SJCRH30 (cell line): Measurements from ENCODE around the gene KCNH4. TPM values are rescaled to one million over a fixed set of nuclear protein-coding genes. Genes with fewer than 3 reads are reported as not detected.

ENCODE experiments used
- DNase-seq, 2 experiments: peaks; one replicate each; pipeline ENCODE4 v3.0.0-alpha.2; 2015 to 2020
- H3K27ac ChIP-seq: fragments of 250-450 bp; sonication (Bioruptor Pico); 2 replicates; pipeline ENCODE4 v1.5.1; 2020; ENCODE audit warnings: mild to moderate bottlenecking, moderate library complexity
- H3K27me3 ChIP-seq: fragments of 250-450 bp; sonication (Bioruptor Pico); 2 replicates; pipeline ENCODE4 v1.5.1; 2020; ENCODE audit warnings: mild to moderate bottlenecking, moderate library complexity
- H3K36me3 ChIP-seq: fragments of 250-450 bp; sonication (Bioruptor Pico); 2 replicates; pipeline ENCODE4 v1.5.1; 2020; ENCODE audit warnings: mild to moderate bottlenecking, moderate library complexity
- H3K4me1 ChIP-seq: fragments of 250-450 bp; sonication (Bioruptor Pico); 2 replicates; pipeline ENCODE4 v1.5.1; 2020; ENCODE audit warnings: mild to moderate bottlenecking, moderate library complexity
- H3K4me3 ChIP-seq: fragments of 250-450 bp; sonication (Bioruptor Pico); 2 replicates; pipeline ENCODE4 v1.5.1; 2020; ENCODE audit warnings: mild to moderate bottlenecking, moderate library complexity
- H3K9me3 ChIP-seq: fragments of 250-450 bp; sonication (Bioruptor Pico); replicated peaks from 2 replicates; pipeline ENCODE4 v1.5.1; 2020; ENCODE audit warnings: mild to moderate bottlenecking, moderate library complexity
- total RNA-seq: library from RNA; depleted of rRNA; stranded (reverse); fragments of >200 nt; shearing (Covaris generic); gene quantifications from 2 replicates; pipeline ENCODE4 v1.2.3, GENCODE V29; 2014

The KCNH4 gene
- total RNA-seq, 1 experiment from 2014 or later: 0.04 TPM

- H3K4me1 ChIP-seq: peaks cover 8% of the 10 kb centered on the region; the same call in 1 of the 2 replicates
- peaks cover 11% of the 10 kb centered on the region for H3K36me3 ChIP-seq
- H3K27me3 ChIP-seq: no peaks in the 10 kb centered on the region
- no peak overlapping the region for H3K4me3 ChIP-seq
- no peak overlapping the region for H3K27ac ChIP-seq
- H3K9me3 ChIP-seq: no peaks in the 10 kb centered on the region
- peak; percentile 79 to 89 for DNase-seq
These were observed 64.1 kb downstream of the KCNH4 start for GRCh38 chr17:42116705-42117396.

- peaks cover 11% of the 10 kb centered on the region for H3K36me3 ChIP-seq
- no peak for DNase-seq
- H3K4me3 ChIP-seq: no peak overlapping the region
These were observed 66.8 kb downstream of the KCNH4 start for GRCh38 chr17:42114118-42114517.

GRCh38 chr17:42113293-42114069 lies 67.5 kb downstream of the KCNH4 start:
- Histone ChIP-seq H3K4me1 (no peaks in the 10 kb centered on the region), H3K27me3 (no peaks in the 10 kb centered on the region), H3K4me3 (no peak overlapping the region), H3K36me3 (peaks cover 11% of the 10 kb centered on the region), H3K9me3 (no peaks in the 10 kb centered on the region), H3K27ac (no peak overlapping the region)
- DNase-seq: no peak

More at GRCh38 chr17:42114118-42114517, 66.8 kb downstream of the KCNH4 start:
- no peaks in the 10 kb centered on the region for H3K9me3 ChIP-seq
- H3K27me3 ChIP-seq: no peaks in the 10 kb centered on the region
- H3K27ac ChIP-seq: no peak overlapping the region
- no peaks in the 10 kb centered on the region for H3K4me1 ChIP-seq

GRCh38 chr17:42112552-42113176 lies 68.3 kb downstream of the KCNH4 start, which contains the start of gene DHX58:
DHX58 (minus strand) TSS chr17:42112714; CDS start chr17:42111892, 822 bp downstream.
- no peak for DNase-seq
- Histone ChIP-seq H3K9me3 (no peaks in the 10 kb centered on the region), H3K27me3 (no peaks in the 10 kb centered on the region), H3K4me3 (no peak within 1 kb of the TSS), H3K27ac (no peak within 1 kb of the TSS), H3K4me1 (peaks cover 6% of the 10 kb centered on the region), H3K36me3 (peaks cover 11% of the 10 kb centered on the region)

GRCh38 chr17:42111871-42112551 lies 68.9 kb downstream of the KCNH4 start:
- H3K4me1 ChIP-seq: peaks cover 6% of the 10 kb centered on the region
- no peaks in the 10 kb centered on the region for H3K9me3 ChIP-seq
- no peak for DNase-seq
- H3K36me3 ChIP-seq: peaks cover 8% of the 10 kb centered on the region
- no peaks in the 10 kb centered on the region for H3K27me3 ChIP-seq
- no peak overlapping the region for H3K27ac ChIP-seq
- H3K4me3 ChIP-seq: no peak overlapping the region

GRCh38 chr17:42111265-42111636 lies 69.7 kb downstream of the KCNH4 start:
- DNase-seq: no peak
- H3K27ac ChIP-seq: no peak overlapping the region
- H3K36me3 ChIP-seq: peaks cover 6% of the 10 kb centered on the region
- no peaks in the 10 kb centered on the region for H3K27me3 ChIP-seq
- H3K4me1 ChIP-seq: peaks cover 6% of the 10 kb centered on the region
- H3K4me3 ChIP-seq: no peak overlapping the region
- no peaks in the 10 kb centered on the region for H3K9me3 ChIP-seq

GRCh38 chr17:42110301-42111264 lies 70.4 kb downstream of the KCNH4 start:
- no peaks in the 10 kb centered on the region for H3K27me3 ChIP-seq
- H3K4me3 ChIP-seq: no peak overlapping the region
- no peaks in the 10 kb centered on the region for H3K9me3 ChIP-seq
- H3K27ac ChIP-seq: no peak overlapping the region
- H3K36me3 ChIP-seq: no peaks in the 10 kb centered on the region
- DNase-seq: no peak
- H3K4me1 ChIP-seq: peaks cover 6% of the 10 kb centered on the region

- Histone ChIP-seq H3K27me3 (no peaks in the 10 kb centered on the region), H3K4me3 (no peak overlapping the region), H3K36me3 (no peaks in the 10 kb centered on the region), H3K27ac (no peak overlapping the region), H3K9me3 (no peaks in the 10 kb centered on the region), H3K4me1 (peaks cover 6% of the 10 kb centered on the region)
- no peak for DNase-seq
These were observed 71.9 kb downstream of the KCNH4 start for GRCh38 chr17:42109086-42109485.

- H3K36me3 ChIP-seq: no peaks in the 10 kb centered on the region
- H3K27ac ChIP-seq: no peak overlapping the region
- H3K4me3 ChIP-seq: no peak overlapping the region
- no peaks in the 10 kb centered on the region for H3K9me3 ChIP-seq
- peaks cover 6% of the 10 kb centered on the region for H3K4me1 ChIP-seq
- H3K27me3 ChIP-seq: no peaks in the 10 kb centered on the region
- DNase-seq: peak; percentile 93 to 95
These were observed 73.1 kb downstream of the KCNH4 start for GRCh38 chr17:42107597-42108576.

GRCh38 chr17:42107124-42107523 lies 73.8 kb downstream of the KCNH4 start:
- Histone ChIP-seq H3K27ac (no peak overlapping the region), H3K36me3 (no peaks in the 10 kb centered on the region), H3K9me3 (no peaks in the 10 kb centered on the region), H3K4me1 (peaks cover 7% of the 10 kb centered on the region), H3K27me3 (no peaks in the 10 kb centered on the region), H3K4me3 (no peak overlapping the region)
- DNase-seq: no peak
